Keratinocyte (primary cell): ENCODE data around the gene ATF3. TPM values are rescaled to one million over a fixed set of nuclear protein-coding genes. Genes with fewer than 3 reads are reported as not detected.

Experiments
- DNase-seq: peaks from one replicate; pipeline ENCODE4 v3.0.0-alpha.2; 2011; ENCODE audit warnings: low read depth, missing footprints, low spot score
- FAIRE-seq: peaks from 2 replicates; lab custom pipeline; 2011; peaks lifted over from hg19 to GRCh38; lab: Jason Lieb, UNC
- H2AFZ ChIP-seq: 2 replicates; pipeline ENCODE4 v1.6.0; 2012; ENCODE audit warnings: low read length, control low read depth, inconsistent platforms; ENCODE audit not compliant: control insufficient read depth
- H3K27ac ChIP-seq: 2 replicates; pipeline ENCODE4 v1.5.1; 2011; ENCODE audit warnings: low read length; ENCODE audit not compliant: control insufficient read depth, insufficient read depth
- H3K27me3 ChIP-seq: 3 replicates; pipeline ENCODE4 v1.6.0; 2011; ENCODE audit warnings: low read length; ENCODE audit not compliant: control insufficient read depth, insufficient read depth; ENCODE audit errors: extremely low read depth
- H3K36me3 ChIP-seq, 2 experiments: 2 replicates in 1 of 2; 3 replicates in 1 of 2; pipeline ENCODE4 v1.5.1; 2011; ENCODE audit warnings: low read length in 2 of 2, mild to moderate bottlenecking in 1 of 2; ENCODE audit not compliant: control insufficient read depth in 2 of 2, insufficient read depth in 2 of 2; ENCODE audit errors: extremely low read depth in 1 of 2
- H3K4me1 ChIP-seq: 3 replicates; pipeline ENCODE4 v1.5.1; 2011; ENCODE audit warnings: low read length; ENCODE audit not compliant: control insufficient read depth, insufficient read depth; ENCODE audit errors: extremely low read depth
- H3K4me2 ChIP-seq: 3 replicates; pipeline ENCODE4 v1.6.0; 2011; ENCODE audit warnings: low read depth, low read length; ENCODE audit not compliant: control insufficient read depth, insufficient read depth; ENCODE audit errors: extremely low read depth
- H3K4me3 ChIP-seq, 3 experiments: fragments of 200-600 bp in 1 of 3; sonication (generic) in 1 of 3; 2 replicates in 2 of 3; 3 replicates in 1 of 3; pipeline ENCODE4 v1.5.1; 2011 to 2016; ENCODE audit warnings: low read length in 3 of 3, mild to moderate bottlenecking in 3 of 3, control low read depth in 2 of 3, inconsistent platforms in 1 of 3, low read depth in 1 of 3, mixed read lengths in 1 of 3, mixed run types in 1 of 3, moderate library complexity in 1 of 3; ENCODE audit not compliant: control insufficient read depth in 2 of 3, insufficient read depth in 2 of 3; ENCODE audit errors: extremely low read depth in 1 of 3
- H3K79me2 ChIP-seq: 2 replicates; pipeline ENCODE4 v1.6.0; 2012; ENCODE audit warnings: low read length; ENCODE audit not compliant: control insufficient read depth, insufficient read depth
- H3K9ac ChIP-seq: 3 replicates; pipeline ENCODE4 v1.6.0; 2011; ENCODE audit warnings: low read length; ENCODE audit not compliant: control insufficient read depth, insufficient read depth; ENCODE audit errors: extremely low read depth
- H3K9me1 ChIP-seq: 3 replicates; pipeline ENCODE4 v1.6.0; 2011; ENCODE audit warnings: low read length; ENCODE audit not compliant: control insufficient read depth, insufficient read depth; ENCODE audit errors: extremely low read depth
- H3K9me3 ChIP-seq: 2 replicates; pipeline ENCODE4 v1.5.1; 2012; ENCODE audit warnings: low read depth, low read length; ENCODE audit not compliant: control insufficient read depth
- H4K20me1 ChIP-seq: 3 replicates; pipeline ENCODE4 v1.6.0; 2011; ENCODE audit warnings: low read length; ENCODE audit not compliant: control insufficient read depth, insufficient read depth; ENCODE audit errors: extremely low read depth
- CTCF ChIP-seq, 3 experiments: IDR thresholded peaks in 1 of 3; conservative IDR thresholded peaks in 1 of 3; optimal IDR thresholded peaks in 1 of 3; 2 replicates in 2 of 3; 3 replicates in 1 of 3; pipeline versions ENCODE3 to v1.5.1; 2011; ENCODE audit warnings: low read length in 3 of 3, mild to moderate bottlenecking in 3 of 3, moderate library complexity in 2 of 3, control low read depth in 1 of 3, inconsistent platforms in 1 of 3; ENCODE audit not compliant: insufficient read depth in 2 of 3; ENCODE audit errors: extremely low read depth in 1 of 3
- EZH2 ChIP-seq: IDR thresholded peaks from one replicate; pipeline ENCODE4 v1.6.1; 2012; ENCODE audit warnings: inconsistent platforms, mild to moderate bottlenecking, low read length, moderate library complexity
- dilution Hi-C: fragments of 300-500 bp; cut with MboI; formaldehyde crosslinking; loops from one replicate; pipeline ENCODE4 v1.7.0; 2020; ENCODE audit warnings: low sequenced_read_pairs; ENCODE audit not compliant: extremely low pct_ligation_motif_present
- polyA plus RNA-seq, 5 experiments: library from polyadenylated mRNA; depleted of rRNA in 3 of 5; stranded (reverse) in 3 of 5; stranded (forward) in 1 of 5; unstranded in 1 of 5; fragments of >200 nt; gene quantifications; 1 replicate in 1 of 5; 2 replicates in 3 of 5; 3 replicates in 1 of 5; pipeline versions ENCODE4 v1.2.1 to v1.2.3, GENCODE V29; 2011 to 2012; ENCODE audit warnings: missing spikeins in 2 of 5, low read depth in 1 of 5, low replicate concordance in 1 of 5

The ATF3 gene
- polyA plus RNA-seq, 1 donor (not counting 4 experiments of a cell fraction or from before 2014, with no cell fraction given): 45.1 TPM

- no peak for FAIRE-seq
- no peaks in the 10 kb centered on the region for H4K20me1 ChIP-seq
- H3K4me3 ChIP-seq: no peak overlapping the region
- no peak overlapping the region for H3K9ac ChIP-seq
- H3K4me1 ChIP-seq: no peaks in the 10 kb centered on the region
- H3K36me3 ChIP-seq: no peaks in the 10 kb centered on the region
- H3K9me1 ChIP-seq: no peaks in the 10 kb centered on the region
- no peak overlapping the region for H3K27ac ChIP-seq
- dilution Hi-C loops: no loop called here
- H3K27me3 ChIP-seq: no peaks in the 10 kb centered on the region
- H3K4me2 ChIP-seq: no peak overlapping the region
- no peak overlapping the region for H2AFZ ChIP-seq
- no peaks in the 10 kb centered on the region for H3K79me2 ChIP-seq
- DNase-seq: no peak
- TF ChIP-seq CTCF (optimal IDR thresholded peaks at IDR 0.05 in 1 of 3, IDR thresholded peaks at IDR 0.05 in 1 of 3, conservative IDR thresholded peaks at IDR 0.05 in 1 of 3; ENCODE audit: extremely low read depth in 1 of 3, insufficient read depth in 2 of 3, low read length in 3 of 3): no peak
- no peaks in the 10 kb centered on the region for H3K9me3 ChIP-seq
Observed at GRCh38 chr1:212589446-212589845, 19.1 kb upstream of the ATF3 start.

- no peaks in the 10 kb centered on the region for H3K79me2 ChIP-seq
- no peaks in the 10 kb centered on the region for H3K36me3 ChIP-seq
- no peak overlapping the region for H3K4me2 ChIP-seq
- no peak overlapping the region for H3K27ac ChIP-seq
- no peak overlapping the region for H2AFZ ChIP-seq
- FAIRE-seq (no peak), DNase-seq (no peak)
- H3K9ac ChIP-seq: no peak overlapping the region
- no peaks in the 10 kb centered on the region for H4K20me1 ChIP-seq
- no peaks in the 10 kb centered on the region for H3K9me3 ChIP-seq
- TF ChIP-seq CTCF (optimal IDR thresholded peaks at IDR 0.05 in 1 of 3, IDR thresholded peaks at IDR 0.05 in 1 of 3, conservative IDR thresholded peaks at IDR 0.05 in 1 of 3; ENCODE audit: extremely low read depth in 1 of 3, insufficient read depth in 2 of 3, low read length in 3 of 3) (no peak), EZH2 (no peak)
- no peaks in the 10 kb centered on the region for H3K27me3 ChIP-seq
- H3K4me1 ChIP-seq: peaks cover 12% of the 10 kb centered on the region
- no peak overlapping the region for H3K4me3 ChIP-seq
- no peaks in the 10 kb centered on the region for H3K9me1 ChIP-seq
- dilution Hi-C loops: no loop called here
Observed at GRCh38 chr1:212591922-212592321, 16.6 kb upstream of the ATF3 start.
